Measurements from ENCODE around the gene CMSS1. TPM values are rescaled to one million over a fixed set of nuclear protein-coding genes. Genes with fewer than 3 reads are reported as not detected.
A peak's percentile ranks its signal among the peaks of the same experiment; 100 is the strongest.
"Not testable (repeated sequence)": the region's sequence is repeated elsewhere in the genome, so short reads cannot be mapped to it uniquely, and the experiment has no call there.

Gene CMSS1
- polyA plus RNA-seq, 1 donor: 20.6 TPM

DNA sequence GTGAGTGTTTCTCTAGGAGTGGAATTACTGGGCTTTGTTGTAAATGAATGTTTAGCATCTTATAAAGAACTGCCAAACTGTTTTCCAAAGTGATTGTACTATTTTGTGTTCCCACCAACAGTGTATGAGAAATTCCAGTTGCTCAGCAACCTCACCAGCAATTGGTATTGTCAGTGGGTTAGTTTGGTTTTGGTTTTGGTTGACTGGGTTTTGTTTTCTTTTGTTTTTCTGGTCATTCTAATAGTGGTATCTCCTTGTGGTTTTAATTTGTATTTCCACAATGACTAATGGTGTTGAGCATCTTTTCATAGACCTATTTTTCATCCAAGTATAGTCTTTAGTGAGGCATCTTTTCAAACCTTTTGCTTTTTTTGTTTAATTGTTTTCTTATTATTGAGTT lies 269.5 kb downstream of the CMSS1 start:
- DNase-seq: no peak

GRCh38 chr3:100088735-100089368 lies 271.2 kb downstream of the CMSS1 start:
- no peak for DNase-seq

DNA sequence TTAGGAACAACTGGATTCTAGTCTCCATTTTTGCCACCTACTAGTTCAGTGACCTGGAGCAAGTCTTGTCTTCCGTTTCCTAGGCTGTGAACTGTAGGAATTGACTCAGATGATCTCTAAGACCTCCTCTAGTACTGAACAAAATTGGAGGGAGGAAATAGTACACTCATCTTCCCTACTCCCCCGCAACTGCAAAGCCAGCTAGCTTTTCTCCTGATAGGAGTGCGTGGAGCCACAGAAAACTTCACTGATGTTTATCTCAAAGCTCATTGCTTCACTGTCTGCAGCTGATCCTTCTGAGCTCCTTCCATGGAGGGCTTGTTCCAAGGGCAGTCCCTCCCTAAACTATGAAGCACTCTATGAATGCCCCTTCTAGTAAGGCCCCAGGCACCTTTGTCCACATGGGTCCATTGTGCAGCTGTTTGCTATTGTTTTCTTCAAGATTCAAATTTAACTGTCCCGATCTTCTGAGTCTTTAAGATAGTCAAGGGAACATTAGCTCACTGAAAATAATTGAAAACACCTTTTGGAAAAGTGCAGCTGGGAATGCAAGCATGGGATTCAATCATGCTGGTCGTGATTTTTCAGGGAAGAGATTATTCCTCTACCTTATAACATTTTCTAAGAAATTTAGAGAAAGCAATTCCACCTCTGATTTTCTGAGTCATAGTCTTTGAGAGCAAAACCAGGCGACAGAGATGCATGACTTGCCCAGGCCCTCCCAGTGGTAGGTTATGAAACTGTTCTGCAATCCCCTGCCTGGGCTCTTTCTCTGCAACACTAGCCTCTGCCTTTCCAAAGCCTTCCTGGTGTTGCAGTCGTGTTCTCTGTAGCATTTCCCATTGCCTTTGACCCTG lies 272.4 kb downstream of the CMSS1 start:
- peak; percentile 40 for DNase-seq

GRCh38 chr3:100090669-100091005 lies 273.0 kb downstream of the CMSS1 start:
- DNase-seq: no peak

GRCh38 chr3:100093831-100094230 lies 276.2 kb downstream of the CMSS1 start:
- no peak for DNase-seq

DNA sequence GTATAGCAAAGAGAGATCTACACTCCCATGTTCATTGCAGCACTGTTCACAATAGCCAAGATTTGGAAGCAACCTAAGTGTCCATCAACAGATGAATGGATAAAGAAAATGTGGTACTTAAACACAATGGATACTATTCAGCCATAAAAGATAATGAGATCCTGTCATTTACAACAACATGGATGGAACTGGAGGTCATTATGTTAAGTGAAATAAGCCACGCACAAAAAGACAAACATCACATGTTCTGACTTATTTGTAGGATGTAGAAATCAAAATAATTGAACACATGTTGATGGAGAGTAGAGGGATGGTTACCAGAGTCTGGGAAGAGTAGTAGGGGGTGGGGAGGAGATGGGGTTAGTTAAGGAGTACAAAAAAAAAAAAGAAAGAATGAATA lies 278.6 kb downstream of the CMSS1 start:
- not testable (repeated sequence) for DNase-seq

DNA sequence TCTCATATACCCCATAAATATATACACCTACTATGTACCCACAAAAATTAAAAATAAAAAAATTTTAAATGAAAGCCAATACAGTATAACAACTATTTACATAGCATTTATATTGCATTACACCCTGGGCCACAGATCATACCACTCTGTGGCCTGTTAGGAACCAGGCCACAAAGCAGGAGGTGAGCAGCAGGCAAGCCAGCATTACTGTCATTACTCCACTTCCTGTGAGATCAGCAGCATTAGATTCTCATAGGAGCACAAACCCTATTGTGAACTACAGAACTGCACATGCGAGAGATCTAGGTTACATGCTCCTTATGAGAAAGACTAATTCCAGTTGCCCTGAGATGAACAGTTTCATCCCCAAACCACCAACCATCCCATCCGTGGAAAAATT lies 279.2 kb downstream of the CMSS1 start:
- no peak for DNase-seq

- DNase-seq: no peak
Measured at GRCh38 chr3:100097919-100098783, 280.5 kb downstream of the CMSS1 start.

DNA sequence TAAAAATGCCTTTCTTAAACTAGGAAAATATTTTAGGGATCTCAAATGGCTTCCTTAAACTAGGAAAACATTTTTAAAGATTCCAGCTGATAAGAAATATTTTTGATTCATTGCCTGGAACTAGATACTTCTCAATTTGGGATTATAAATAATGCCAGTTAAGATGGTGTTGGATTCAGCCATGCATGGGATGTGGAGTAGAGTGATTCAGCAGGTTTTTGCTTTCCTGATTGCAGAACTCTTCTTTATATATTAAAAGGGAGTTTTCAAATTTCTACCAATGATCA lies 281.1 kb downstream of the CMSS1 start:
- no peak for DNase-seq

GRCh38 chr3:100099621-100100020 lies 282.0 kb downstream of the CMSS1 start:
- no peak for DNase-seq

- DNase-seq: no peak
Measured at GRCh38 chr3:100100425-100100824, 282.8 kb downstream of the CMSS1 start.

GRCh38 chr3:100102757-100103156 lies 285.1 kb downstream of the CMSS1 start:
- no peak for DNase-seq

DNA sequence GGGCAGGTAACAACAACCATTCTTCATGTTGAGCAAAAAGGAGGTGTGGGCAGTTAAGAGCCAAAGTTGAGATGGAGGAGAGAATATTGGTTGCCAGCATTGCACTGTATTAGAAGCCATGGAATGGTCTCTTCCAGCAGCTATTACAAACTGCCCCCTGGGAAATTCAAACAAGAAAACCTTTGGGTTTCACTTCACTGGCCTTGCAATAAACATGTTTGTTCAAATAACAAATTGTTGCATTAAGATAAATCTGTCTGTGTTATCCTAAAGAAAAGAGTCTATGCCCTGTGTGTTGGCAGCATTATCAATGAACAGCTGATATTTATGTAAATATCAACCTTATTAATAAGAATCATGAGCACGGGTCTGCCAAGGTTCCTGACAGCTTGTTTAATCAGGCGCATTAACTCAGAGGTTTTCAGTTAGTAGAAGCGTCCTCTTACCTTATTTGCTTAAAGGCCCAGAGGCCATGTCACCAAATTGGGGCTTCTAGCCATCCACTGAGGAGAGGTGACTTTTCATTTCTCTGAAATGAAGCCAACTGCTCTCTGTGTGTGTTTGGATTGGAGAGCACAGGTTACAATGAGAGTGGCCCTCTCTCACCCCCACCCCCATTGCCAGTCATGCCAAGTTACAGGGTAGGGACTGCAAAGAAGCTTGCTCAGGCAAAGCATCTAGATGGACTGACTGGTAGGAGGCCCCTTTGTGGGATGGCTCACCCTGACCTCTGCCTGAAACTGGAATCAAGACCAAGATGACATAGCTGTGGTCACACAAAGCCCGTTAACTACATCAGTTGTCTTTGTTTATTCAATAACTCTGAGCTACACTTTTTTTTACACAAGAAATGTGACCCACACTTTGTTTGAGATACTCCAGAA lies 286.1 kb downstream of the CMSS1 start:
- no peak for DNase-seq

- no peak for DNase-seq
Measured at GRCh38 chr3:100104442-100104798, 286.8 kb downstream of the CMSS1 start.

DNA sequence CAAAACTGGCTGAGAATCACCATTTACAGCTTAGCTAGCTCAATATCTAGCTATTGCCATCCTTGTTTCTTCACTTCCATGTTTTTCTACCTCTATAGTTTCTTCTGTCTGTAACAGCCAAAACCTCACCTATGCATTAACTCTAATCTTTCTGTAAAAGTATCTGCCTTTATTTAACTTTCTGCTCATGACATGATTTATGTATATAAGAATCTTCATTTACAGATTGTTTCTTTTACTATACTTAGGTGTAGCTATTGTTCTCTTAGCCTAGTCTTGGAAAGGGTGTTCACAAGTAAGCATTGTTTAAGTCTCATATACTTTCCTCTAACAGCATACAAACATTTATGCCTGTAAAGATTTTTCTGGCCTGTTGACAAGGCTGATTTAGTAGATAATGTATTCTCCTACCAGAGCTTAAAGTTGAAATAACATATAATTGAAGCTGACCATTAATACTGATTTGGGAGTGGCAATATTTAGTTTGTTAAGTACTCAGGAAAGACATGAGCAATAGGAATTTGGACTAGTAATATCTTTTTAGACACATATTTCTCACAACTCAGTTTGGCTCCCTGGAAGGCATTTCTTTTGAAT lies 287.3 kb downstream of the CMSS1 start:
- DNase-seq: no peak

- no peak for DNase-seq
Measured at GRCh38 chr3:100105501-100105900, 287.8 kb downstream of the CMSS1 start.

GRCh38 chr3:100106094-100106493 lies 288.4 kb downstream of the CMSS1 start:
- DNase-seq: no peak

GRCh38 chr3:100106531-100107141 lies 289.0 kb downstream of the CMSS1 start:
- no peak for DNase-seq

DNA sequence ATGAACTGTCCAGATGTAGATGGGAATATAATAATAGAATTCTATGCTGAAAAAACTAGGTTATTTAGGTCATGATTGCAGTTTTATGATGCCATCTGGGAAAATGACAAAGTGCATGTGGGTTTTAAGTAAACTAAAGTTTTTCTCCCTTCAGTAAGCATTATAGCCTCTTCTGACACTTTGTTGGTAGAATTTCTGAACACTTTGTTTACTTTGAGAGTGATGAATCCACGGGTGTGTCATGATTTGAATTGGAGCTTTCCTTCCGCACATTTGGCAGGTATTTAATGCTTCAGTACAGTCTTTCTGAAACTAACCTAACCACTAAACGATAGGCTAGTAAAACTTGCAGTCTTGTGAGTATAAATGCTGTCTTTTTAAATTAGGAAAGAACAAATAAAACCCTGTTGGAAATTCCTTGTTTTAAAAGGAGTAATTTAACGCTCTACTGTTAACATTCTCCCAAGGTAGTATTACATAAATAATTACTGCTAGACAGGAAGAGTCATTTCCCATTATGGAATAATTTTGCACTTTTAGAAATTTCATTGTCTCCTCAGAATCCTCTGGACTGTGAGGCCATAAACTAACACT lies 289.7 kb downstream of the CMSS1 start:
- DNase-seq: no peak

DNA sequence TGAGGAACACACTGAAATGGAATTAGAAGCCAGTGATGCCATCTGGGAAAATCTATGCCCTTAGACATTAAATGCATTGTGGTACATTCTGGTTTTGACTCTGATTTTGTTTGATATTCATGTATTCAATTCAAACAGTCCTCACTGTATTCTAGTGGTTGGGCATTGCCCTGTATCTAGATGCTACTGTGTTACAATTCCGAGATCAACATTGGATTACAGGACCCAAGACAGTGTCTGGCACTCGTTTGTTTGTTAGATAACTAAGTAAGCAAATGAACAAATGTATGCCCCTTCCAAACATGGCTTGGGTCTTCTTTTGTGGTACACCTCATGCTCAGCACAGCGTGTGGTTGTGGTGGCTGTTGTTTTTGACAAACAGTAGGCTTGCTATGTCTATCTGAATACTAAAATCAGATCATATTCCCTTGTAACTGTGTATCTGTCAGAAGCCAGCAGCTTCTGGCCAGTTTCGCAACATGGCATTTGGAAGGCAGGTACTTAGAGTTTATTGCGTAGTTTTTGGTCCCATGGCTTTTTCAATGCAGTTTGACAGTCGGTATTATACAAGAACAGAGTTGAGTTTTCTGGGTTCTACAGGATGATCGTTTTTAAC lies 290.9 kb downstream of the CMSS1 start:
- DNase-seq: no peak

GRCh38 chr3:100110162-100110561 lies 292.5 kb downstream of the CMSS1 start:
- DNase-seq: no peak

All from hindlimb muscle (tissue), 1 donor.